HepG2 (cell line): ENCODE data around the gene MTG1. TPM values are rescaled to one million over a fixed set of nuclear protein-coding genes. Genes with fewer than 3 reads are reported as not detected.

ENCODE experiments used
- ATAC-seq: fragments of 200-7000 bp; cut with Tn5 transposase; 3 replicates; pipeline ENCODE4 v1.9.1; 2020; ENCODE audit warnings: mild to moderate bottlenecking, moderate library complexity
- BruUV-seq: library from RNA; stranded (reverse); fragments of 400-500 nt; replicated peaks from 2 replicates; lab custom pipeline; 2021; lab: Mats Ljungman, UMichigan
- CTCF ChIA-PET: fragments of 300-600 bp; formaldehyde crosslinking; extraction: SDS; loops from one replicate; lab custom pipeline; 2021; ENCODE audit warnings: low total read pairs, inconsistent platforms, low intra/inter-chr PET ratio; lab: Yijun Ruan, JAX
- POLR2A ChIA-PET: fragments of 350-600 bp; sonication (Branson Sonifier 250); formaldehyde crosslinking; loops from one replicate; lab custom pipeline; 2020; ENCODE audit warnings: antibody characterized with exemption, inconsistent platforms; lab: Yijun Ruan, JAX
- DNase-seq: peaks from one replicate; pipeline ENCODE4 v3.0.0-alpha.2; 2015; ENCODE audit warnings: low spot score
- FAIRE-seq: peaks from 3 replicates; lab custom pipeline; 2011; peaks lifted over from hg19 to GRCh38; lab: Jason Lieb, UNC
- H2AFZ ChIP-seq: one replicate; pipeline ENCODE4 v1.6.1; 2011; ENCODE audit warnings: low read length, inconsistent platforms
- H3K27ac ChIP-seq: fragments of 300-600 bp; 3 replicates; pipeline ENCODE4 v1.8.0; 2011; ENCODE audit warnings: mixed run types, mild to moderate bottlenecking, mixed read lengths, low read length, inconsistent platforms; ENCODE audit not compliant: insufficient read depth; ENCODE audit errors: extremely low read length
- H3K27me3 ChIP-seq, 2 experiments: fragments of 200-600 bp in 1 of 2; 2 replicates in 1 of 2; 3 replicates in 1 of 2; pipeline versions ENCODE4 v1.6.0 to v1.8.0; 2011; ENCODE audit warnings: low read length in 2 of 2, mild to moderate bottlenecking in 2 of 2, moderate library complexity in 2 of 2, inconsistent platforms in 1 of 2; ENCODE audit not compliant: insufficient read depth in 2 of 2, control insufficient read depth in 1 of 2
- H3K36me3 ChIP-seq, 2 experiments: fragments of 200-600 bp in 1 of 2; replicated peaks in 1 of 2; 2 replicates in 1 of 2; 3 replicates in 1 of 2; pipeline versions ENCODE4 v1.5.1 to v1.8.0; 2011; ENCODE audit warnings: low read length in 2 of 2, inconsistent platforms in 1 of 2; ENCODE audit not compliant: insufficient read depth in 2 of 2, control insufficient read depth in 1 of 2
- H3K4me1 ChIP-seq: 2 replicates; pipeline ENCODE4 v1.5.1; 2012; ENCODE audit warnings: low read length, inconsistent platforms; ENCODE audit not compliant: insufficient read depth
- H3K4me2 ChIP-seq: 2 replicates; pipeline ENCODE4 v1.6.0; 2011; ENCODE audit warnings: low read depth, low read length, inconsistent platforms
- H3K4me3 ChIP-seq, 3 experiments: fragments of 200-600 bp in 1 of 3; sonication (generic), shearing (Covaris generic) in 1 of 3; replicated peaks in 1 of 3; 2 replicates each; pipeline ENCODE4 v1.5.1; 2011 to 2016; ENCODE audit warnings: low read length in 3 of 3, inconsistent platforms in 2 of 3, low read depth in 2 of 3, mild to moderate bottlenecking in 2 of 3, control low read depth in 1 of 3, mixed read lengths in 1 of 3; ENCODE audit not compliant: insufficient read depth in 1 of 3
- H3K79me2 ChIP-seq: one replicate; pipeline ENCODE4 v1.6.1; 2011; ENCODE audit warnings: low read length, inconsistent platforms; ENCODE audit not compliant: insufficient read depth
- H3K9ac ChIP-seq: 2 replicates; pipeline ENCODE4 v1.6.0; 2011; ENCODE audit warnings: mild to moderate bottlenecking, low read depth, low read length, inconsistent platforms; ENCODE audit not compliant: insufficient read depth
- H3K9me3 ChIP-seq: 2 replicates; pipeline ENCODE4 v1.5.1; 2012; ENCODE audit warnings: mild to moderate bottlenecking, low read length
- H4K20me1 ChIP-seq: 2 replicates; pipeline ENCODE4 v1.6.0; 2011; ENCODE audit warnings: inconsistent platforms, mild to moderate bottlenecking, low read length, moderate library complexity; ENCODE audit not compliant: insufficient read depth
- ATF7-NPFF ChIP-seq: sonication (generic); formaldehyde crosslinking; IDR thresholded peaks from 2 replicates; pipeline ENCODE4 v1.8.1; 2023; ENCODE audit warnings: mild to moderate bottlenecking, low read depth, missing genetic modification reagents, moderate library complexity
- CAMTA2 ChIP-seq: sonication (generic); formaldehyde crosslinking; IDR thresholded peaks from 2 replicates; pipeline ENCODE4 v1.4.0; 2020; ENCODE audit warnings: mild to moderate bottlenecking, missing genetic modification reagents, borderline replicate concordance
- GMEB1 ChIP-seq: sonication (generic); formaldehyde crosslinking; IDR thresholded peaks from 2 replicates; pipeline ENCODE4 v1.5.1; 2020; ENCODE audit warnings: missing genetic modification reagents, mild to moderate bottlenecking, borderline replicate concordance
- GTF3A ChIP-seq: sonication (generic); formaldehyde crosslinking; conservative IDR thresholded peaks from 2 replicates; pipeline ENCODE4 v1.4.0; 2020; ENCODE audit warnings: mild to moderate bottlenecking, missing genetic modification reagents
- HOXA7 ChIP-seq: sonication (generic); formaldehyde crosslinking; IDR thresholded peaks from 2 replicates; pipeline ENCODE4 v1.8.1; 2022; ENCODE audit warnings: mild to moderate bottlenecking, missing genetic modification reagents, moderate library complexity
- KDM1A ChIP-seq: IDR thresholded peaks from 2 replicates; pipeline ENCODE4 v1.6.1; 2016; ENCODE audit warnings: missing compliant biosample characterization
- KLF6 ChIP-seq: IDR thresholded peaks from 2 replicates; pipeline ENCODE4 v1.8.0; 2016; ENCODE audit warnings: missing biosample characterization, missing genetic modification reagents
- MAFG ChIP-seq: sonication (generic); formaldehyde crosslinking; IDR thresholded peaks from 2 replicates; pipeline ENCODE4 v1.5.1; 2020; ENCODE audit warnings: mild to moderate bottlenecking, missing genetic modification reagents
- SAP130 ChIP-seq: IDR thresholded peaks from 2 replicates; pipeline ENCODE4 v1.6.1; 2016; ENCODE audit warnings: low read depth
- SETDB1 ChIP-seq: sonication (generic); formaldehyde crosslinking; IDR thresholded peaks from 2 replicates; pipeline ENCODE4 v1.5.1; 2020; ENCODE audit warnings: missing genetic modification reagents, mild to moderate bottlenecking, borderline replicate concordance
- SRSF1 ChIP-seq: fragments of 200-400 bp; formaldehyde crosslinking; optimal IDR thresholded peaks from 2 replicates; pipeline ENCODE3; 2017; ENCODE audit warnings: mild to moderate bottlenecking, low read depth, low read length, moderate library complexity
- TFE3 ChIP-seq: IDR thresholded peaks from 2 replicates; pipeline ENCODE4 v1.6.1; 2016
- ZFYVE20 ChIP-seq: sonication (generic); formaldehyde crosslinking; IDR thresholded peaks from 2 replicates; pipeline ENCODE4 v1.8.0; 2023; ENCODE audit warnings: low read depth, mild to moderate bottlenecking, moderate library complexity, missing genetic modification reagents, borderline replicate concordance
- ZNF354B ChIP-seq: sonication (generic); formaldehyde crosslinking; IDR thresholded peaks from 2 replicates; pipeline ENCODE4 v1.8.0; 2022; ENCODE audit warnings: mild to moderate bottlenecking, missing genetic modification reagents
- ZNF629 ChIP-seq: sonication (generic); formaldehyde crosslinking; conservative IDR thresholded peaks from 2 replicates; pipeline ENCODE4 v1.5.0; 2020; ENCODE audit warnings: missing genetic modification reagents
- ZNF644 ChIP-seq: IDR thresholded peaks from 2 replicates; pipeline ENCODE4 v1.6.1; 2016; ENCODE audit warnings: low read depth
- ZNF761 ChIP-seq: sonication (generic); formaldehyde crosslinking; conservative IDR thresholded peaks from 2 replicates; pipeline ENCODE4 v1.4.0; 2020; ENCODE audit warnings: mild to moderate bottlenecking, missing genetic modification reagents
- ZNF780A ChIP-seq: sonication (generic); formaldehyde crosslinking; IDR thresholded peaks from 2 replicates; pipeline ENCODE4 v1.8.0; 2022; ENCODE audit warnings: mild to moderate bottlenecking, missing genetic modification reagents, moderate library complexity
- ZNF788 ChIP-seq: sonication (generic); formaldehyde crosslinking; IDR thresholded peaks from 2 replicates; pipeline ENCODE4 v1.5.0; 2020; ENCODE audit warnings: mild to moderate bottlenecking, missing genetic modification reagents, borderline replicate concordance
- ZSCAN20 ChIP-seq: sonication (generic); formaldehyde crosslinking; IDR thresholded peaks from 2 replicates; pipeline ENCODE4 v1.4.0; 2020; ENCODE audit warnings: missing genetic modification reagents, mild to moderate bottlenecking, borderline replicate concordance
- WGBS: methylation state at CpG from one replicate; pipeline ENCODE4 v1.1.6; 2017; ENCODE audit warnings: low lambda C conversion rate; 5-methylcytosine and 5-hydroxymethylcytosine counted together
- in situ Hi-C: cut with HindIII; loops from 2 replicates; pipeline ENCODE4 v1.10.0; 2017; ENCODE audit warnings: low pct_unique_long_range_greater_than_20kb; ENCODE audit not compliant: extremely low pct_ligation_motif_present
- intact Hi-C: fragments of 100-400 bp; cut with micrococcal nuclease; formaldehyde crosslinking; loops from one replicate; pipeline ENCODE4 v1.10.0; 2022; ENCODE audit not compliant: unreplicated experiment
- polyA plus RNA-seq, 8 experiments: library from polyadenylated mRNA; depleted of rRNA in 3 of 8; stranded (reverse) in 7 of 8; unstranded in 1 of 8; fragments of >200 nt; fragmentation: Illumina TruSeq in 4 of 8; extraction: Trizol in 4 of 8; gene quantifications; 2 replicates each; pipeline versions ENCODE4 v1.2.1 to v1.2.3, GENCODE V29; 2011 to 2016; ENCODE audit warnings: low read depth in 4 of 8, missing spikeins in 1 of 8, mixed read lengths in 1 of 8; ENCODE audit not compliant: insufficient read depth in 1 of 8
- total RNA-seq, 5 experiments: library from RNA; depleted of rRNA; stranded (reverse); fragments of >200 nt; fragmentation: Illumina TruSeq; extraction: Trizol; gene quantifications; 2 replicates each; pipeline ENCODE4 v1.2.3, GENCODE V29; 2016; ENCODE audit warnings: low read depth in 1 of 5

Gene MTG1
- total and polyA plus RNA-seq, 2 of the 13 experiments (the other 11 are each of a cell fraction or from before 2014, with no cell fraction given) = 42.0 to 103 TPM

DNA sequence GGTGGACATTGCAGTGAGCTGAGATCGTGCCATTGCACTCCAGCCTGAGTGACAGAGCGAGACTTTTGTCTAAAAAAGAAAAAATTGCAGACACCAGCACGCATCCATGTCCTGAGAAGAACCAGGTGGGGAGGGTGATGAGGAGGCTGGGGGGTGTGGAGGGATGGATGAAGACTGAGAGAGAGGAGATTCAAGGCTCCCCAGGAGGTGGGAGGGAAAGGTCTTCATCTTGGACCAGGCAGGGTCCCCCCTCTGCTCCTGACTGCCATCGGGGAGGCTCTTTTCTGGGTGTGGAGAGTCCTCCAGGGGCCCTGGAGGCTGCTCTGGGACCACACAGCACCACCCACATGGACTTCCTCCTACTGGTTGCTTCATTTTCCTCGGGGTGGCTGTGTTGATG is 61.2 kb downstream of the MTG1 start:
- Histone ChIP-seq H3K36me3 (no peaks in the 10 kb centered on the region), H4K20me1 (no peaks in the 10 kb centered on the region), H3K9ac (no peak overlapping the region), H3K4me3 (no peak overlapping the region), H3K27me3 (no peaks in the 10 kb centered on the region), H3K79me2 (no peaks in the 10 kb centered on the region), H2AFZ (no peak overlapping the region), H3K4me1 (no peaks in the 10 kb centered on the region), H3K27ac (no peak overlapping the region), H3K9me3 (no peaks in the 10 kb centered on the region), H3K4me2 (no peak overlapping the region)
- 36% methylated on average over 5 of the region's 5 CpGs for WGBS
- no peak for ATAC-seq
- BruUV-seq = no TSS peak
- intact Hi-C loops (no loop called here), in situ Hi-C loops (no loop called here)
- FAIRE-seq = no peak
- ChIA-PET CTCF (no interaction called here), POLR2A (no interaction called here)
- DNase-seq = no peak
- no peak for TF ChIP-seq GMEB1 (CRISPR knock-in tag)
- TF ChIP-seq KLF6 (CRISPR knock-in tag) = no peak
- TF ChIP-seq HOXA7 = no peak
- no peak for TF ChIP-seq CAMTA2 (CRISPR knock-in tag)
- no peak for TF ChIP-seq ZNF644
- TF ChIP-seq ZNF788 (CRISPR knock-in tag) = no peak
- no peak for TF ChIP-seq SRSF1
- no peak for TF ChIP-seq ATF7-NPFF (CRISPR knock-in tag)
- no peak for TF ChIP-seq SETDB1 (CRISPR knock-in tag)
- TF ChIP-seq KDM1A (CRISPR knock-in tag) = no peak
- TF ChIP-seq ZNF761 = no peak
- TF ChIP-seq SAP130 = no peak
- TF ChIP-seq ZSCAN20 (CRISPR knock-in tag) = no peak
- TF ChIP-seq TFE3 (CRISPR knock-in tag) = no peak
- no peak for TF ChIP-seq ZFYVE20 (CRISPR knock-in tag)
- TF ChIP-seq GTF3A = no peak
- TF ChIP-seq MAFG (CRISPR knock-in tag) = no peak
- no peak for TF ChIP-seq ZNF629 (CRISPR knock-in tag)
- TF ChIP-seq ZNF780A (CRISPR knock-in tag) = no peak
- no peak for TF ChIP-seq ZNF354B (CRISPR knock-in tag)
- TF ChIP-seq, all 625 proteins: peak for 0
